GM23338 (cell line): ENCODE measurements around the gene ARG2. TPM values are rescaled to one million over a fixed set of nuclear protein-coding genes. Genes with fewer than 3 reads are reported as not detected.

Experiments
- ATAC-seq: fragments of 200-7000 bp; cut with Tn5 transposase; 3 replicates; pipeline ENCODE4 v1.9.1; 2020
- DNase-seq: peaks from one replicate; pipeline ENCODE4 v3.0.0-alpha.2; 2015; ENCODE audit warnings: low spot score
- H2AFZ ChIP-seq: fragments of 200-600 bp; sonication (generic); 2 replicates; pipeline ENCODE4 v1.8.0; 2016; ENCODE audit warnings: antibody characterized with exemption, mild to moderate bottlenecking, moderate library complexity
- H3F3A ChIP-seq: fragments of 200-600 bp; sonication (generic); replicated peaks from 2 replicates; pipeline ENCODE4 v1.8.0; 2017; ENCODE audit warnings: antibody characterized with exemption, mixed run types, low read depth
- H3K27ac ChIP-seq: fragments of 200-600 bp; sonication (generic); 2 replicates; pipeline ENCODE4 v1.6.1; 2016; ENCODE audit warnings: low read depth
- H3K27me3 ChIP-seq: fragments of 200-600 bp; sonication (generic); 2 replicates; pipeline ENCODE4 v1.8.0; 2016; ENCODE audit warnings: mild to moderate bottlenecking, mixed run types, moderate library complexity; ENCODE audit not compliant: insufficient read depth
- H3K36me3 ChIP-seq: fragments of 200-600 bp; sonication (generic); 2 replicates; pipeline ENCODE4 v1.8.0; 2016; ENCODE audit warnings: mild to moderate bottlenecking; ENCODE audit not compliant: insufficient read depth
- H3K4me1 ChIP-seq: fragments of 200-600 bp; sonication (generic); 2 replicates; pipeline ENCODE4 v1.8.0; 2016; ENCODE audit warnings: mild to moderate bottlenecking, moderate library complexity; ENCODE audit not compliant: insufficient read depth
- H3K4me2 ChIP-seq: fragments of 200-600 bp; sonication (generic); 2 replicates; pipeline ENCODE4 v1.7.1; 2017; ENCODE audit warnings: mixed run types
- H3K4me3 ChIP-seq: fragments of 200-600 bp; sonication (generic); 2 replicates; pipeline ENCODE4 v1.6.1; 2016; ENCODE audit warnings: mixed run types
- H3K79me2 ChIP-seq: fragments of 200-600 bp; sonication (generic); replicated peaks from 2 replicates; pipeline ENCODE4 v1.8.0; 2017; ENCODE audit warnings: mild to moderate bottlenecking; ENCODE audit not compliant: insufficient read depth
- H3K9me2 ChIP-seq: fragments of 200-600 bp; sonication (generic); 2 replicates; pipeline ENCODE4 v1.8.0; 2017; ENCODE audit not compliant: insufficient read depth
- H4K20me1 ChIP-seq: fragments of 200-600 bp; sonication (generic); replicated peaks from 2 replicates; pipeline ENCODE4 v1.8.0; 2017; ENCODE audit warnings: mild to moderate bottlenecking; ENCODE audit not compliant: insufficient read depth
- H3K27ac Mint-ChIP-seq: 2 replicates; pipeline ENCODE4 v1.8.0; 2020; ENCODE audit warnings: inconsistent platforms, mild to moderate bottlenecking, moderate library complexity, mixed read lengths
- H3K27me3 Mint-ChIP-seq: 3 replicates; pipeline ENCODE4 v1.8.0; 2022; ENCODE audit warnings: low read depth, mild to moderate bottlenecking, moderate library complexity, mixed read lengths, inconsistent platforms; ENCODE audit not compliant: insufficient read depth, poor library complexity
- H3K36me3 Mint-ChIP-seq: 3 replicates; pipeline ENCODE4 v1.8.0; 2021; ENCODE audit warnings: low read depth, mild to moderate bottlenecking, inconsistent platforms, moderate library complexity, mixed read lengths
- H3K4me1 Mint-ChIP-seq: 3 replicates; pipeline ENCODE4 v1.8.0; 2020; ENCODE audit warnings: mild to moderate bottlenecking, inconsistent platforms, mixed read lengths
- H3K4me3 Mint-ChIP-seq: 3 replicates; pipeline ENCODE4 v1.8.0; 2021; ENCODE audit warnings: moderate library complexity, mild to moderate bottlenecking, inconsistent platforms, mixed read lengths
- H3K9me3 Mint-ChIP-seq: 3 replicates; pipeline ENCODE4 v1.8.0; 2020; ENCODE audit warnings: moderate library complexity, mild to moderate bottlenecking, inconsistent platforms, mixed read lengths
- CREB1 ChIP-seq: fragments of 250-450 bp; sonication (Bioruptor Pico); IDR thresholded peaks from 2 replicates; pipeline ENCODE4 v1.5.0; 2020; ENCODE audit warnings: low read depth, mild to moderate bottlenecking, moderate library complexity
- CTCF ChIP-seq, 2 experiments: fragments of 200-600 bp in 1 of 2; sonication (generic) in 1 of 2; conservative IDR thresholded peaks; 2 replicates each; pipeline versions ENCODE4 v1.5.1 to v1.6.1; 2016 to 2017; ENCODE audit warnings: antibody characterized with exemption in 2 of 2, low read depth in 2 of 2, mild to moderate bottlenecking in 2 of 2, moderate library complexity in 1 of 2
- EZH2 ChIP-seq: fragments of 200-600 bp; sonication (generic); IDR thresholded peaks from one replicate; pipeline ENCODE4 v1.8.0; 2017; ENCODE audit warnings: antibody characterized with exemption, mild to moderate bottlenecking, low read depth; ENCODE audit not compliant: unreplicated experiment
- EZH2phosphoT487 ChIP-seq: fragments of 200-600 bp; sonication (generic); IDR thresholded peaks from one replicate; pipeline ENCODE4 v1.8.1; 2018; ENCODE audit warnings: antibody characterized with exemption; ENCODE audit not compliant: unreplicated experiment
- NANOG ChIP-seq: IDR thresholded peaks from 2 replicates; pipeline ENCODE4 v1.6.1; 2016; ENCODE audit warnings: antibody characterized with exemption, borderline replicate concordance
- POLR2AphosphoS5 ChIP-seq: IDR thresholded peaks from 2 replicates; pipeline ENCODE4 v1.6.1; 2016; ENCODE audit warnings: antibody characterized with exemption, low read depth
- REST ChIP-seq: IDR thresholded peaks from one replicate; pipeline ENCODE4 v1.6.1; 2018; ENCODE audit warnings: antibody characterized with exemption; ENCODE audit not compliant: unreplicated experiment
- STAT1 ChIP-seq: IDR thresholded peaks from one replicate; pipeline ENCODE4 v1.6.1; 2016; ENCODE audit warnings: antibody characterized with exemption; ENCODE audit not compliant: unreplicated experiment
- ZNF114 ChIP-seq: fragments of 250-450 bp; sonication (Bioruptor Pico); IDR thresholded peaks from 2 replicates; pipeline ENCODE4 v1.5.0; 2020; ENCODE audit warnings: mild to moderate bottlenecking, moderate library complexity
- ZNF331 ChIP-seq: fragments of 250-450 bp; sonication (Bioruptor Pico); IDR thresholded peaks from 2 replicates; pipeline ENCODE4 v1.5.0; 2020; ENCODE audit warnings: low read depth, mild to moderate bottlenecking, moderate library complexity
- ZNF462 ChIP-seq: fragments of 250-450 bp; sonication (Bioruptor Pico); IDR thresholded peaks from 2 replicates; pipeline ENCODE4 v1.5.0; 2020; ENCODE audit warnings: mild to moderate bottlenecking, moderate library complexity
- polyA plus RNA-seq: library from polyadenylated mRNA; unstranded; fragments of >200 nt; fragmentation: Nextera tagmentation; extraction: Ambion mirVana; gene quantifications from 2 replicates; pipeline ENCODE4 v1.2.1, GENCODE V29; 2016
- total RNA-seq: library from RNA; depleted of rRNA; stranded (reverse); fragments of >200 nt; shearing (Covaris generic); gene quantifications from 2 replicates; pipeline ENCODE4 v1.2.3, GENCODE V29; 2014
- TF ChIP-seq, protein P1 (sequence below): IDR thresholded peaks from 2 replicates; pipeline ENCODE4 v1.6.1; 2016; ENCODE audit warnings: antibody characterized with exemption

The ARG2 gene
- total and polyA plus RNA-seq, 2 experiments from 2014 or later: 42.7 to 69.4 TPM

GRCh38 chr14:67644428-67644827, 24.7 kb downstream of the ARG2 start (continued):
- TF ChIP-seq CTCF (conservative IDR thresholded peaks at IDR 0.05; ENCODE audit: low read depth in 2 of 2): no peak

DNA sequence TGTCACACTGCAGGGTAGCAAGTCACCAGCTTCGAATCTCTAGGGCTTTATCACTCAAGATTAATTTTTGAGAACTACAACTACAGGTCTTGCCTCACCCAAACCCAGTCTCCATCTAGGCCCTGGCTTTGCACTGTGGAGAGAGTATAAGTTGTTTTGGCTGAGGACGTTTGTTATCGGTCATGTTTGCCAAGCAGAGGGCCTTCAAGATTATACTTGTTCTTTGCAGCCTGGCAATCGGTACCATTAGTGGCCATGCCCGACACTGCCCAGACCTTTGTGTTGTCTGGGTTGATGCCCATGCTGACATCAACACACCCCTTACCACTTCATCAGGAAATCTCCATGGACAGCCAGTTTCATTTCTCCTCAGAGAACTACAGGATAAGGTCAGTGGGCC, 25.7 kb downstream of the ARG2 start:
- Histone ChIP-seq H3K4me3 (no peak overlapping the region), H3K4me1 (no peaks in the 10 kb centered on the region), H3F3A (no peaks in the 10 kb centered on the region), H2AFZ (no peak overlapping the region), H3K4me2 (no peak overlapping the region), H3K27ac (no peak overlapping the region), H3K36me3 (peaks cover 24% of the 10 kb centered on the region), H3K9me2 (no peaks in the 10 kb centered on the region), H4K20me1 (peaks cover 27% of the 10 kb centered on the region), H3K79me2 (no peaks in the 10 kb centered on the region), H3K27me3 (no peaks in the 10 kb centered on the region)
- Mint-ChIP-seq H3K27me3 (peaks cover 3% of the 10 kb centered on the region), H3K4me1 (no peaks in the 10 kb centered on the region), H3K4me3 (no peak overlapping the region), H3K27ac (no peak overlapping the region), H3K36me3 (peaks cover 26% of the 10 kb centered on the region), H3K9me3 (no peaks in the 10 kb centered on the region)
- no peak for ATAC-seq
- no peak for DNase-seq
- TF ChIP-seq EZH2 (no peak), CREB1 (CRISPR knock-in tag) (no peak), ZNF114 (CRISPR knock-in tag) (no peak), STAT1 (no peak), ZNF462 (CRISPR knock-in tag) (no peak), POLR2AphosphoS5 (no peak), REST (no peak), NANOG (no peak), ZNF331 (CRISPR knock-in tag) (no peak), EZH2phosphoT487 (no peak)
- TF ChIP-seq, protein P1, sequence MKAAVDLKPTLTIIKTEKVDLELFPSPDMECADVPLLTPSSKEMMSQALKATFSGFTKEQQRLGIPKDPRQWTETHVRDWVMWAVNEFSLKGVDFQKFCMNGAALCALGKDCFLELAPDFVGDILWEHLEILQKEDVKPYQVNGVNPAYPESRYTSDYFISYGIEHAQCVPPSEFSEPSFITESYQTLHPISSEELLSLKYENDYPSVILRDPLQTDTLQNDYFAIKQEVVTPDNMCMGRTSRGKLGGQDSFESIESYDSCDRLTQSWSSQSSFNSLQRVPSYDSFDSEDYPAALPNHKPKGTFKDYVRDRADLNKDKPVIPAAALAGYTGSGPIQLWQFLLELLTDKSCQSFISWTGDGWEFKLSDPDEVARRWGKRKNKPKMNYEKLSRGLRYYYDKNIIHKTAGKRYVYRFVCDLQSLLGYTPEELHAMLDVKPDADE: no peak
